HEK293 (cell line): ENCODE results near the gene ZNF234.

Experiments used
- CTCF ChIA-PET: fragments of 350-600 bp; formaldehyde crosslinking; extraction: SDS; loops from one replicate; lab custom pipeline; 2021; ENCODE audit warnings: antibody characterized with exemption; lab: Yijun Ruan, JAX
- POLR2A ChIA-PET: fragments of 300-600 bp; formaldehyde crosslinking; extraction: SDS; loops from one replicate; lab custom pipeline; 2020; ENCODE audit warnings: antibody characterized with exemption, inconsistent platforms; lab: Yijun Ruan, JAX
- H3K27ac ChIP-seq: fragments of 200-500 bp; sonication (Bioruptor generic); 2 replicates; pipeline ENCODE4 v1.5.1; 2014; ENCODE audit warnings: low read depth, low read length, control low read depth, inconsistent platforms; ENCODE audit errors: extremely low read depth
- H3K36me3 ChIP-seq, 2 experiments: fragments of 200-500 bp in 1 of 2; sonication (Bioruptor generic) in 1 of 2; 1 replicate in 1 of 2; 2 replicates in 1 of 2; pipeline ENCODE4 v1.5.1; 2014 to 2017; ENCODE audit warnings: inconsistent platforms in 2 of 2, low read length in 2 of 2; ENCODE audit not compliant: control insufficient read depth in 2 of 2, insufficient read depth in 1 of 2
- H3K4me1 ChIP-seq: fragments of 200-500 bp; sonication (Bioruptor generic); 2 replicates; pipeline ENCODE4 v1.5.1; 2014; ENCODE audit warnings: mild to moderate bottlenecking, low read length, inconsistent platforms; ENCODE audit not compliant: control insufficient read depth, insufficient read depth
- H3K4me3 ChIP-seq: 2 replicates; pipeline ENCODE4 v1.5.1; 2011; ENCODE audit warnings: low read depth, mild to moderate bottlenecking, control low read depth, low read length, moderate library complexity
- H3K9me3 ChIP-seq: fragments of 200-500 bp; sonication (Bioruptor generic); 2 replicates; pipeline ENCODE4 v1.5.1; 2014; ENCODE audit warnings: low read depth, low read length, inconsistent platforms; ENCODE audit not compliant: control insufficient read depth, insufficient read depth
- GLIS2 ChIP-seq: fragments of 450-650 bp; formaldehyde crosslinking; IDR thresholded peaks from 2 replicates; pipeline ENCODE4 v1.5.1; 2016; ENCODE audit warnings: missing biosample characterization, missing genetic modification characterization
- RBAK ChIP-seq: fragments of 450-650 bp; formaldehyde crosslinking; IDR thresholded peaks from 2 replicates; pipeline ENCODE4 v1.5.1; 2016; ENCODE audit warnings: missing biosample characterization, missing genetic modification characterization
- TRIM28 ChIP-seq: IDR thresholded peaks from 2 replicates; pipeline ENCODE4 v1.6.1; 2011; ENCODE audit warnings: low read length, control low read depth, borderline replicate concordance
- ZBTB1 ChIP-seq: fragments of 450-650 bp; formaldehyde crosslinking; IDR thresholded peaks from 2 replicates; pipeline ENCODE4 v1.5.1; 2016; ENCODE audit warnings: missing biosample characterization, missing genetic modification characterization
- ZNF146 ChIP-seq: fragments of 450-650 bp; formaldehyde crosslinking; IDR thresholded peaks from 2 replicates; pipeline ENCODE4 v1.5.1; 2016; ENCODE audit warnings: missing biosample characterization, missing genetic modification characterization
- ZNF175 ChIP-seq: fragments of 450-650 bp; formaldehyde crosslinking; IDR thresholded peaks from 2 replicates; pipeline ENCODE4 v1.5.1; 2016; ENCODE audit warnings: missing biosample characterization, missing genetic modification characterization
- ZNF214 ChIP-seq: fragments of 450-650 bp; formaldehyde crosslinking; IDR thresholded peaks from 2 replicates; pipeline ENCODE4 v1.5.1; 2017; ENCODE audit warnings: missing biosample characterization, mild to moderate bottlenecking, missing genetic modification characterization, borderline replicate concordance
- ZNF266 ChIP-seq: fragments of 450-650 bp; formaldehyde crosslinking; IDR thresholded peaks from 2 replicates; pipeline ENCODE4 v1.5.1; 2016; ENCODE audit warnings: missing biosample characterization, missing genetic modification characterization, low read depth
- ZNF433 ChIP-seq: fragments of 450-650 bp; formaldehyde crosslinking; IDR thresholded peaks from 2 replicates; pipeline ENCODE4 v1.5.1; 2016; ENCODE audit warnings: missing biosample characterization, missing genetic modification characterization, low read depth
- ZNF510 ChIP-seq: fragments of 450-650 bp; formaldehyde crosslinking; IDR thresholded peaks from 2 replicates; pipeline ENCODE4 v1.5.1; 2018; ENCODE audit warnings: mild to moderate bottlenecking, missing genetic modification characterization, missing biosample characterization; ENCODE audit not compliant: insufficient replicate concordance
- ZNF548 ChIP-seq: fragments of 450-650 bp; formaldehyde crosslinking; IDR thresholded peaks from 2 replicates; pipeline ENCODE4 v1.5.1; 2016; ENCODE audit warnings: missing biosample characterization, missing genetic modification characterization
- ZNF560 ChIP-seq: fragments of 450-650 bp; formaldehyde crosslinking; IDR thresholded peaks from 2 replicates; pipeline ENCODE4 v1.5.1; 2017; ENCODE audit warnings: missing biosample characterization, missing genetic modification characterization, borderline replicate concordance
- ZNF571 ChIP-seq: fragments of 450-650 bp; formaldehyde crosslinking; IDR thresholded peaks from 2 replicates; pipeline ENCODE4 v1.5.0; 2017; ENCODE audit warnings: missing biosample characterization, missing genetic modification characterization
- TF ChIP-seq, protein P1 (sequence below): fragments of 450-650 bp; formaldehyde crosslinking; conservative IDR thresholded peaks from 2 replicates; pipeline ENCODE4 v1.5.1; 2016; ENCODE audit warnings: low read depth, missing biosample characterization, missing genetic modification characterization
- TF ChIP-seq, protein P2 (sequence below): fragments of 450-650 bp; formaldehyde crosslinking; IDR thresholded peaks from 2 replicates; pipeline ENCODE4 v1.5.1; 2016; ENCODE audit warnings: missing biosample characterization, missing genetic modification characterization
- TF ChIP-seq, protein P3 (sequence below): fragments of 450-650 bp; formaldehyde crosslinking; IDR thresholded peaks from 2 replicates; pipeline ENCODE4 v1.5.0; 2017; ENCODE audit warnings: missing biosample characterization, missing genetic modification characterization, borderline replicate concordance
- TF ChIP-seq, protein P4 (sequence below): fragments of 450-650 bp; IDR thresholded peaks from 2 replicates; pipeline ENCODE4 v1.5.1; 2018; ENCODE audit warnings: missing biosample characterization, mild to moderate bottlenecking, missing genetic modification characterization

ZNF234 gene

DNA sequence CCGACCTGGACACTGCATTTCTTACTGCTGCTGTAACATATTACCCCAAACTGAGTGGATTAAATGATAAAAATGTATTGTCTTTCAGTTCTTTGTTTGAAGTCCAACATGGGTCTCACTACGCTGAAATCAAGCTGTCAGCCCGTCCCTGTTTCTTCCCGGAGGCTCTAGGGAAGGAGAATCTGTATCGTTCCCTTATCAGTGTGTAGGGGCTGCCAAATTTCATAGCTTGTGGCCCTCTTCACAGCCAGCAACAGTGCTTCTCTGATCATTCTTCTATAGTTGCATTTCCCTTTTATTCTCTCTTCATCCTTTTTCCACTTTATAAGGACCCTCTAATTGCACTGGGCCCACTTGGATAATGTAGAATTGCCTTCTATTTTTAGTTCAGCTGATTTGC lies 10.1 kb downstream of the ZNF234 start:
- TF ChIP-seq ZBTB1 (tag by site-specific recombination) (no peak), ZNF175 (no peak), GLIS2 (tag by site-specific recombination) (no peak), ZNF571 (tag by site-specific recombination) (no peak), ZNF560 (tag by site-specific recombination) (no peak), ZNF266 (no peak), ZNF548 (no peak), ZNF510 (tag by site-specific recombination) (no peak), ZNF214 (tag by site-specific recombination) (no peak), ZNF433 (tag by site-specific recombination) (no peak), RBAK (tag by site-specific recombination) (no peak)
- TF ChIP-seq, protein P1, sequence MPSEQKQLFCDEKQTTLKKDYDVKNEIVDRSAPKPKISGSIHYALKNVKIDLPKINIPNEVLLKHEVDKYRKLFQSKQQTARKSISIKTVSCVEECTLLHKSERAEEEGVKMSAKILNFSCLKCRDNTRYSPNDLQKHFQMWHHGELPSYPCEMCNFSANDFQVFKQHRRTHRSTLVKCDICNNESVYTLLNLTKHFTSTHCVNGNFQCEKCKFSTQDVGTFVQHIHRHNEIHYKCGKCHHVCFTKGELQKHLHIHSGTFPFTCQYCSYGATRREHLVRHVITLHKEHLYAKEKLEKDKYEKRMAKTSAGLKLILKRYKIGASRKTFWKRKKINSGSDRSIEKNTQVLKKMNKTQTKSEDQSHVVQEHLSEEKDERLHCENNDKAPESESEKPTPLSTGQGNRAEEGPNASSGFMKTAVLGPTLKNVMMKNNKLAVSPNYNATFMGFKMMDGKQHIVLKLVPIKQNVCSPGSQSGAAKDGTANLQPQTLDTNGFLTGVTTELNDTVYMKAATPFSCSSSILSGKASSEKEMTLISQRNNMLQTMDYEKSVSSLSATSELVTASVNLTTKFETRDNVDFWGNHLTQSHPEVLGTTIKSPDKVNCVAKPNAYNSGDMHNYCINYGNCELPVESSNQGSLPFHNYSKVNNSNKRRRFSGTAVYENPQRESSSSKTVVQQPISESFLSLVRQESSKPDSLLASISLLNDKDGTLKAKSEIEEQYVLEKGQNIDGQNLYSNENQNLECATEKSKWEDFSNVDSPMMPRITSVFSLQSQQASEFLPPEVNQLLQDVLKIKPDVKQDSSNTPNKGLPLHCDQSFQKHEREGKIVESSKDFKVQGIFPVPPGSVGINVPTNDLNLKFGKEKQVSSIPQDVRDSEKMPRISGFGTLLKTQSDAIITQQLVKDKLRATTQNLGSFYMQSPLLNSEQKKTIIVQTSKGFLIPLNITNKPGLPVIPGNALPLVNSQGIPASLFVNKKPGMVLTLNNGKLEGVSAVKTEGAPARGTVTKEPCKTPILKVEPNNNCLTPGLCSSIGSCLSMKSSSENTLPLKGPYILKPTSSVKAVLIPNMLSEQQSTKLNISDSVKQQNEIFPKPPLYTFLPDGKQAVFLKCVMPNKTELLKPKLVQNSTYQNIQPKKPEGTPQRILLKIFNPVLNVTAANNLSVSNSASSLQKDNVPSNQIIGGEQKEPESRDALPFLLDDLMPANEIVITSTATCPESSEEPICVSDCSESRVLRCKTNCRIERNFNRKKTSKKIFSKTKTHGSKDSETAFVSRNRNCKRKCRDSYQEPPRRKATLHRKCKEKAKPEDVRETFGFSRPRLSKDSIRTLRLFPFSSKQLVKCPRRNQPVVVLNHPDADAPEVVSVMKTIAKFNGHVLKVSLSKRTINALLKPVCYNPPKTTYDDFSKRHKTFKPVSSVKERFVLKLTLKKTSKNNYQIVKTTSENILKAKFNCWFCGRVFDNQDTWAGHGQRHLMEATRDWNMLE = no peak
- TF ChIP-seq, protein P2, sequence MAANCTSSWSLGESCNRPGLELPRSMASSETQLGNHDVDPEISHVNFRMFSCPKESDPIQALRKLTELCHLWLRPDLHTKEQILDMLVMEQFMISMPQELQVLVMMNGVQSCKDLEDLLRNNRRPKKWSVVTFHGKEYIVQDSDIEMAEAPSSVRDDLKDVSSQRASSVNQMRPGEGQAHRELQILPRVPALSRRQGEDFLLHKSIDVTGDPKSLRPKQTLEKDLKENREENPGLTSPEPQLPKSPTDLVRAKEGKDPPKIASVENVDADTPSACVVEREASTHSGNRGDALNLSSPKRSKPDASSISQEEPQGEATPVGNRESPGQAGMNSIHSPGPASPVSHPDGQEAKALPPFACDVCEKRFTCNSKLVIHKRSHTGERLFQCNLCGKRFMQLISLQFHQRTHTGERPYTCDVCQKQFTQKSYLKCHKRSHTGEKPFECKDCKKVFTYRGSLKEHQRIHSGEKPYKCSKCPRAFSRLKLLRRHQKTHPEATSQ (tag by site-specific recombination) = no peak
- TF ChIP-seq, protein P3, sequence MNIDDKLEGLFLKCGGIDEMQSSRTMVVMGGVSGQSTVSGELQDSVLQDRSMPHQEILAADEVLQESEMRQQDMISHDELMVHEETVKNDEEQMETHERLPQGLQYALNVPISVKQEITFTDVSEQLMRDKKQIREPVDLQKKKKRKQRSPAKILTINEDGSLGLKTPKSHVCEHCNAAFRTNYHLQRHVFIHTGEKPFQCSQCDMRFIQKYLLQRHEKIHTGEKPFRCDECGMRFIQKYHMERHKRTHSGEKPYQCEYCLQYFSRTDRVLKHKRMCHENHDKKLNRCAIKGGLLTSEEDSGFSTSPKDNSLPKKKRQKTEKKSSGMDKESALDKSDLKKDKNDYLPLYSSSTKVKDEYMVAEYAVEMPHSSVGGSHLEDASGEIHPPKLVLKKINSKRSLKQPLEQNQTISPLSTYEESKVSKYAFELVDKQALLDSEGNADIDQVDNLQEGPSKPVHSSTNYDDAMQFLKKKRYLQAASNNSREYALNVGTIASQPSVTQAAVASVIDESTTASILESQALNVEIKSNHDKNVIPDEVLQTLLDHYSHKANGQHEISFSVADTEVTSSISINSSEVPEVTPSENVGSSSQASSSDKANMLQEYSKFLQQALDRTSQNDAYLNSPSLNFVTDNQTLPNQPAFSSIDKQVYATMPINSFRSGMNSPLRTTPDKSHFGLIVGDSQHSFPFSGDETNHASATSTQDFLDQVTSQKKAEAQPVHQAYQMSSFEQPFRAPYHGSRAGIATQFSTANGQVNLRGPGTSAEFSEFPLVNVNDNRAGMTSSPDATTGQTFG (tag by site-specific recombination) = no peak
- TF ChIP-seq, all 188 proteins: peak for 0
- peaks cover 2% of the 10 kb centered on the region; the same call in 1 of the 2 replicates for H3K4me1 ChIP-seq
- H3K4me3 ChIP-seq = no peak overlapping the region
- POLR2A ChIA-PET = interaction anchor here (1.1 to 2.1 kb wide), 2 partner anchors 13 to 56 kb away, joined by 3 to 9 read pairs; partner anchors contain the start of gene ZNF226
- H3K27ac ChIP-seq = no peak overlapping the region
- H3K36me3 ChIP-seq = peaks cover 87 to 100% of the 10 kb centered on the region in 2 experiments
- peaks cover 37% of the 10 kb centered on the region for H3K9me3 ChIP-seq
- CTCF ChIA-PET = interaction anchor here (0.6 kb wide), 2 partner anchors 16 to 81 kb away, joined by 3 read pairs; no protein-coding TSS in a partner anchor

DNA sequence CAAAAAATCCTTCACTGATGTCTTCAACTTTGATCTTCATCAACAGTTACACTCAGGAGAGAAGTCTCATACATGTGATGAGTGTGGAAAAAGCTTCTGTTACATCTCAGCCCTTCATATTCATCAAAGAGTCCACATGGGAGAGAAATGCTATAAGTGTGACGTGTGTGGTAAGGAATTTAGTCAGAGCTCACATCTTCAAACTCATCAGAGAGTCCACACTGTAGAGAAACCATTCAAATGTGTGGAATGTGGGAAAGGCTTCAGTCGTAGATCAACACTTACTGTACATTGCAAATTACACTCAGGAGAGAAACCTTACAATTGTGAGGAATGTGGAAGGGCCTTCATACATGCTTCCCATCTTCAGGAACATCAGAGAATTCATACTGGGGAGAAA lies 15.1 kb downstream of the ZNF234 start:
- Histone ChIP-seq H3K4me1 (peaks cover 2% of the 10 kb centered on the region; the same call in 1 of the 2 replicates), H3K36me3 (peaks cover 62 to 87% of the 10 kb centered on the region in 2 experiments), H3K27ac (no peak overlapping the region), H3K9me3 (peaks cover 63% of the 10 kb centered on the region), H3K4me3 (no peak overlapping the region)
- ChIA-PET POLR2A (no interaction called here), CTCF (no interaction called here)
- TF ChIP-seq, protein P4, sequence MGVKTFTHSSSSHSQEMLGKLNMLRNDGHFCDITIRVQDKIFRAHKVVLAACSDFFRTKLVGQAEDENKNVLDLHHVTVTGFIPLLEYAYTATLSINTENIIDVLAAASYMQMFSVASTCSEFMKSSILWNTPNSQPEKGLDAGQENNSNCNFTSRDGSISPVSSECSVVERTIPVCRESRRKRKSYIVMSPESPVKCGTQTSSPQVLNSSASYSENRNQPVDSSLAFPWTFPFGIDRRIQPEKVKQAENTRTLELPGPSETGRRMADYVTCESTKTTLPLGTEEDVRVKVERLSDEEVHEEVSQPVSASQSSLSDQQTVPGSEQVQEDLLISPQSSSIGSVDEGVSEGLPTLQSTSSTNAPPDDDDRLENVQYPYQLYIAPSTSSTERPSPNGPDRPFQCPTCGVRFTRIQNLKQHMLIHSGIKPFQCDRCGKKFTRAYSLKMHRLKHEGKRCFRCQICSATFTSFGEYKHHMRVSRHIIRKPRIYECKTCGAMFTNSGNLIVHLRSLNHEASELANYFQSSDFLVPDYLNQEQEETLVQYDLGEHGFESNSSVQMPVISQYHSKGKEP (tag by site-specific recombination) = no peak
- TF ChIP-seq ZNF146 (tag by site-specific recombination) = no peak
- TF ChIP-seq, protein P1 = 0 out of 2 replicates have a peak, but pooled peaks have one; percentile 29
- peak; percentile 89; the same call in 1 of the 2 replicates for TF ChIP-seq TRIM28
